GM03348 (cell line): ENCODE measurements around the gene HEBP1.
"Not testable (repeated sequence)": the region's sequence is repeated elsewhere in the genome, so short reads cannot be mapped to it uniquely, and the experiment has no call there.

Source experiments
- DNase-seq: peaks from one replicate; pipeline ENCODE4 v3.0.0; 2012; ENCODE audit warnings: low spot score

HEBP1 gene, protein sequence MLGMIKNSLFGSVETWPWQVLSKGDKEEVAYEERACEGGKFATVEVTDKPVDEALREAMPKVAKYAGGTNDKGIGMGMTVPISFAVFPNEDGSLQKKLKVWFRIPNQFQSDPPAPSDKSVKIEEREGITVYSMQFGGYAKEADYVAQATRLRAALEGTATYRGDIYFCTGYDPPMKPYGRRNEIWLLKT

DNA sequence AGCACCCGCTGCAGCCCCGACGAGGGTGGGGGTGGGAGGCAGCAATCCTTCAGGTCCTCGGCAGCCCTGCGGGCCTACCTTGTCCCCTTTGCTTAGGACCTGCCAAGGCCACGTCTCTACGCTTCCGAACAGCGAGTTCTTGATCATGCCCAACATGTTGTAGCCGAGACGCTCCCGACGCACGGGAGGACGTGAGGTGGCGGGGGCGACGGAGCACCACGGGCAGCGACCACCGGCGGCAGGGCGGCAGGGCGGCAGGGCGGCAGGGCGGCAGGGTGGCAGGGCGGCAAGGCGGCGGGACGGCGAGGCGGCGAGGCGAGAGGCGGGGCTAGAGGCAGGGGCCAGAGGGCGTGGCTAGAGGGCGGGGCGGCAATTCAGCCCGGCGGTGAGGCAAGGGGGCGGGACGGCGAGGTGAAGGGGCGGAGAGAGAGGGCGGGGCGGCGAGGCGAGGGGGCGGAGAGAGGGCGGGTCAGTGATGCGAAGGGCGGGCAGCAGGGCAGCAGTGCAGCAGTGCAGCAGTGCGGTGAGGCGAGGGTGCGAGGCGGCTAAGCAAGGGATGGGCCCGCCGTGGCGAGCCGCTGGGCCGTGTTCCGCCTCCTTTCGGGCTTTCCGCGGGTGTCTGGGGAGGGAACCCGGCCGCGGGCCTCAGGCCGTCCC is at the start of gene HEBP1:
Gene HEBP1 (minus strand): TSS at position 307 of the 657 bp plus-strand sequence. CDS start 151 bp downstream, at position 156.
- peak; percentile 99 for DNase-seq

DNA sequence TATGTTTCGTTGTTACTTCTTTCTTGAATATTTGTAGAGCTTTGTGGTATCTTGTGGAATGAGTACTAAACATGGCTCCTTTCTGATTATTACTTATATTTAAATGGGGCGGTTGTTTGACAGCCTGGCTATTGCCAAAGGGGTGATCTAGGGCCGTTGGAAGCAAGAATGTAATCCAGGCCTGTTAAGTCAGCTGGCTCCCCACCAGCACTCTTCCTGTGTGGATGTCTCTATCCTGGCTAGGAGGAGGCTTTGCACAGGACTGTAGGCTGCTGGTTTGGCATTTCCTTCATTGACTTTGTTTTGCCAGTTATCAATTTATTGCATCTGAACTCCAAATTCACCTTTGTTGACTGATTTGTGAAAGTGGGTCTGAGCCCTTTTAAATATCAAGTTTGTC is 49.8 kb upstream of the HEBP1 start:
- DNase-seq = peak; percentile 56

DNA sequence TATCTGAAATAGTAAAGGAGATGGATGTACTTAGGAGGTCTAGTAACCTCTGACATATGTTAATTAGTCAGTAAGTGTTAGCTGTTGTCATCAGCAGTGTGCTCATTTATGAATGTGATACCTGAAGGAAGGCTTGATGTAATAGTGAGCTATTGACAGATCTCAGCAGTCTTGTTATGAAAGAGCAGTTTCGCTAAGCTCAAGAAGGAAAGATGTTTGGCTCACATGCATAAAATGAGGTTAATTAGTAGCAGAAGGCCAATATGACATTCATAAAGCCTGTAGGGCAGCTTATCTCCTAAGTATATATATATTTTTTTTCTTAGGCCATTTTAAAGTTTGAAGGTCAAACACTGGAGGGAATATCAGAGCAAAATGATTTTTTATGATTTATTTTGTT is 46.9 kb upstream of the HEBP1 start:
- DNase-seq = no peak

DNA sequence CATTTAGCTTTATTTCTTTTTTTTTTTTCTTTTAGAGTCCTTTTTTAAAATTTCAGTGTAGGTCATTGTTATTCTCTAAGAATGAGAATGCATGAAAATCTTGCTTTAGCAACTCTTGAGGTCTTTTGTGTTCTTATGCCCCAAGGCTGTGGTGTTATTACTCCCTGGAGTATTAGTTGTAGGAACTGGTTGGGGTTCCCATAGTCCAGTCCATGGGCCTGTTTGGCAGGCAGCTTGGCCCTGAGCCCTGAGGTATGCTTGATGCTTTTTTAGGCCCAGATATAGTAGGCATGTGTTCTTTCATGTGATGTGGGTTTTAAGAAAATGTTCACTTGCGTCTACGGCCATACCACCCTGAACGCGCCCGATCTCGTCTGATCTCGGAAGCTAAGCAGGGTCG is 45.8 kb upstream of the HEBP1 start:
- no peak for DNase-seq

DNA sequence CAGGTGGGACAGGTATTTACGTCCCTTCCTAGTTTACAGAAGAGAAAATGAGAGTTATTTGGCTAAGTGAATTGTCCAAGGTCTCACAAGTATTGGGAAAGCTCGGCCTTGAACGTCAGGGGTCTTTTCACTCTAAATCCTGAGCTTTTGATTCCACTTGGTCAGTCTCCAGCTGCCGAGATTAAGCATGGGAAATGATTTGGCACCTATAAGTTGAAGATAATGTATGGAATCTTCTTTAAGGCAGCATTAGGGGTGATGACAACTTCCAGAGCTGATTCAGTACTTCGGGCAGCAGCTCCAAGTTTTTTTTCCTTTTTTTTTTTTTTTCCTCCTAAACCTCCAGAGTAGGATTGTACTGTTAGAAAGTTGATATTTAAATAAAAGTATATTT is 44.8 kb upstream of the HEBP1 start:
- peak; percentile 32 for DNase-seq

DNA sequence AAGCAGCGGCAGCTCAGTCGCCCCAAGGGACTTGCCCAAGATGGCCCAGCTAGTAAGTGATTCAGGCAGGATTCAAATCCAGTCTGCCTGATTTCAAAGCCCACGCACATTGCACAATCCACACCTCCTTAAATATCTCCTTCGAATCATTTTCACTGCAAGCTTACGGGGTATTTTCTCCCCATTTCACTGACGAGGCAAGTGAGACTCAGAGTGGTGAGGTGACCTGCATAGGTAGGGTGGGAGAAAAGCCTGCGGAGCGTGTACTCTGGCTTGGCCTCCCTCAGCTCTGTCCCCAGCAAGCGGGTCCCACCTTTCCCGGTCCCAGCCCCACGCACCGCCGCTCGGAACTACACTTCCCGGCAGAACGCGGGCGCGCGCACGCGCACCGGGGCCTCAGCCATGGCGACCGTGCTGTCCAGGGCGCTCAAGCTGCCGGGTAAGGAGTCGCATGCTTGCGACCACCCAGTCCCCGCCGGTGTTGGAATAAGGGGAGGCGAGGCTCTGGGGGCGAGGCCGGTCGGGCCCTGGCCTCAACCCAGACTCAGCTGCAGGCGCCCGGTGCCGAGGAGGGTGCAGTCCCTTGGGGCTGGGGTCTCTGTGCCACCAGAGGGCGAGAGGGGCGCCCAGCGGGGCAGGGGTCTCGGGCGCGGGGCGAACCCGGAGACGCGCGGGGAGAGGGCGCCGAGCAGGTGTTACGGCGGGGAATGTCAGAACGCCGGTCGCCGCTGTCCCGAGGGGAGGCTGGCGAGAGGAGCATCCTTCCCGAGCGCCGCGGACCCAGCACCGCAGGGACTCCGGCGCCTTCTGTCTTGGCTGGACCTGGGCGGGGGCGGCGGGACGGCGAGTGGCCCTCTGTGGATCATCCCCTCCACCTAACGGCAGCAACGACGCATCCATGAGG is 44.2 kb upstream of the HEBP1 start, which contains the start of gene FAM234B:
Gene FAM234B (plus strand): TSS at position 380 of the 904 bp plus-strand sequence. CDS start 23 bp downstream, at position 403.
- DNase-seq = peak; percentile 93

DNA sequence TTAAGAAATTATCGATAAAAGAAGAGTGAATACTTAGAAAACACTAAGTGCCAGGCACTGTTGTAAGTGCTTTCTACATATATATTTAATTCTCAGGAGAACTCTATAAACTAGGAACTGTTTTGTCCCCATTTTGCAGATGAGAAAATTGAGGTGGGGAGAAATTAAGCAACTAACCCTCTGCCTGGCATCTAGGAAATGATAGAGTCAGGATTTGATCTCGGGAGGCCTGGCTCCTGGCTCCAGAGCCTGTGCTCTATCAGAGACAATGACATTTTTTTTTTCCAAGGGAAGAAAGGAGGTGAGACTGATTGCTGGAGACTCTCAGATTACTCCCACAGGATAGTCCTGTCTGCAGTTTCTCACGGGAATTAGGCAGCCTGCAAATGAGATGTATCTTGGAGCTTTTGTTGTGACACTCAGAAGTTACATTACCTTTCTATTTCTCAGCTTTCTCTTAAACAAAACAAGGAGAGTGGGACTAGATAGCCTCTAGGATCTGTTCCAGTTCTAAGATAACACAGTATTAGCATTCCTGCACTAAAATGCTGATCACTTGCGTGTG is 42.7 kb upstream of the HEBP1 start:
- no peak for DNase-seq

DNA sequence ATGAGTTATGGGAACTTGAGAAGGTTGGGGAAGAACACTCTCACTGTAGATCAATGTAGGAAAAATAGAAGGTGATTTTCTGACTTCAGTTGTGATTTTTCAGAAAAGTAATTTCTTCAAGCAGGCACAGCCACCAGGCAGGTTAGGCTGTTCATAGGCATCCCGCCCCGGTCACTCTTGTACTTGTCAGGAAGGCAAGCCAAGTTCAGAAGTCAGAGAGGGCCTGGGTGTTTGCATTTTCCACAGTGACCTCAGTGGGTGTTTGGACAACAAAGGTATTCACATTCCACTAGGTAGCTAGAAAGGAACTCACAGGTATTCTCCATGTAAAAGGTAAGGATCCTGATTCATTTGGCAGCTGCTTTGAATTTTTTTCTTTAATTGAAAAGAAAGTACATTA is 41.2 kb upstream of the HEBP1 start:
- DNase-seq = no peak

DNA sequence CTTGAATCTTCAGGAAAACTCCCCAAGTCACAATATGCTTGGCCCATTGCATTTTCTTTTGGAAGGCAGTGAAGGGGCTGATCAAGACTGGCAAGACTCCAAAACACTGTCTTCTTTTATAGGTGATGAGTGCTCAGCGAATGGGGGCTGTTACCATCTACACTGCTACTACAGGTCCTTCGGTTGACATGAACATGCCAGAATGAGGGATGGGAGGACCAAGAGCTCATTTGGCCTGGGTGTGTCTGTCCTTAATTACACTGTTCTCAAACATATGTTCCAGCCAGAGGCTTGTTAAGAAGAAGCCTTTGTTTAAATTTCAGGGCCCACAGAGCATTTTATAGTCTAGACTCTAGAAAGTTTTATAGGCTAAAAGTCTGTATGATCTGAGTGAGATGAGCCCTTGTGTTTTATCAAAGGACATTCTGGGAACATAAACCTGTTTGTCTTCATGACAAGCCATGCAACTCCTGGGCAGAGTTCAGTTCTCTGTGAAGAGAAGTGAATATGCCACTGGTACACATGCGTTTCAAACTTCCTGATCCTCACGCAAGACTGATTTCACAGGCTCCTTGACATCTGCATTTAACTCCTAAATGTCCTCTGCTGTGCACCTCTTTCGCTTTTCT is 39.4 kb upstream of the HEBP1 start:
- DNase-seq = no peak

DNA sequence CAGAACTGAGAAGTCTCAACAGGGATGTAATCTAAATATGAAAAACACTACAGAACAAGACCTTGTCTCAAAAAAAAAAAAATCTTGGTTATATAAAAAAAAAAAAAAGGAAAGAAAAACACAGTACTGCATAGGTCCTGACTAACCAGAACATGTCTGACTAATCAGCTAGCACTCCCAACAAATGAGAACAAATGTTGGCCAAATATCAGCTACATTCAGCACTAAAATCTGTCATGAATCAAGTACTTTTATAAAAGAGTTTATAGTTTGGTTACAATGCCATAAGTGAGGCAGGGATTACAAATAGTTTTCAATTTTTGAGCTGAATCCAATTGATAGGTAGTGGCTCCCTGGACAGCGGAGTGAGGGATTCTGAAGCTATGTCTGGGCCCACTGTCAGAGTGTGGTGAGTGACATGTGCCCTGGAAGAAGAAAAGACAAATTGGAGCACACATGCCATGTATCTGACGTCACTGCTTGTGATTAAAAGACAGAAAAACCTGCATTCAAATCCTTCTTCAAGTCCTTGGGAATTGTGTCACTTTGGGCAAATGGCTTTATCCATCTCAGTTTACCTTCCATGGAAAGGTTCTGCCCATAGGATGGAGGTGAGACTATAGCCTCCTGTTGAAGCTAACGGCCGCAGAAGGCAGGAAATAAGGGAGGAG is 38.6 kb upstream of the HEBP1 start:
- peak; percentile 80 for DNase-seq

DNA sequence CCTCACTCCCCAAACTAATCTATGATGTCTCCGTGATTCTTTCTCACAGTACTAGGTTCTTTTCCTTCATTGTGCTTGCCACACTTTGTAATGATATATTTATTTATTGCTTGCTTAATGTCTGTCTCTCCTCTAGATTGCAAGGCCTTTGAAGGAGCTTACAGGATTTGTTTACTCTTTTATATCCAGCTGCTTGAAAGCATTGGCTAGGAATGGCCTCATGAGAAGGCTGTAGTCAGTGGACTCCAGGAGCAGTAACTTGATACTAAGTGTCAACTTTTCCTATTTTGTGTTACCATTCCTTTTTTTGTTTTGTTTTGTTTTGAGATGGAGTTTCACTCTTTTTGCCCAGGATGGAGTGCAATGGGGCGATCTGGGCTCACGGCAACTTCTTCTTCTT is 36.8 kb upstream of the HEBP1 start:
- DNase-seq = no peak

DNA sequence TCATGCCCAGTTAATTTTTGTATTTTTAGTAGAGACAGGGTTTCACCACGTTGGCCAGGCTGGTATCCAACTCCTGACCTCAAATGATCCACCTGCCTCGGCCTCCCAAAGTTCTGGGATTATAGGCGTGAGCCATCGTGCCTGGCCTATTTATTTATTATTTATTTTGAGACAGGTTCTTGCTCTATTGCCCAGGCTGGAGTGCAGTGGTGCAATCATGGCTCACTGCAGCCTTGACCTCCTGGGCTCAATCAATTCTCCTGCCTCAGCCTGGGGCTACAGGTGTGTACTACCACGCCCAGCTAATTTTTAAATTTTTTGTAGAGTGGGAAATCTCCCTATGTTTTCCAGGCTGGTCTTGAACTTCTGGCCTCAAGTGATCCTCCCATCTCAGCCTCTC is 35.3 kb upstream of the HEBP1 start:
- not testable (repeated sequence) for DNase-seq

DNA sequence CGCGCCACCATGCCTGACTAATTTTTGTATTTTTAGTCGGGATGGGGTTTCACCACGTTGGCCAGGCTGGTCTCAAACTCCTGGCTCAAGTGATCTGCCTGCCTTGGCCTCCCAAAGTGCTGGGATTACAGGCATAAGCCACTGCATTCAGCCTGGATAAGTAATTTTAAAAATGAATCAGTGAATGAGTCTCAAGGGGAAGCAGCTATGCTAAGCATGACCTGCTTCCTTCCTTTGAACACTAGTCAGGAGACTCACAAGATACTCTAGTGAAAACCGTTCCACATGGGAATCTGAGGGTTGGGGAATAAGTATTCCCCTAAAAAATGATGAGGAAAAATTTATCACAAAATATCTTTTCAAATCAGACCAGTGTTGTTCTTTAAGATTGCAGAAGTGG is 33.4 kb upstream of the HEBP1 start:
- DNase-seq = peak; percentile 17

DNA sequence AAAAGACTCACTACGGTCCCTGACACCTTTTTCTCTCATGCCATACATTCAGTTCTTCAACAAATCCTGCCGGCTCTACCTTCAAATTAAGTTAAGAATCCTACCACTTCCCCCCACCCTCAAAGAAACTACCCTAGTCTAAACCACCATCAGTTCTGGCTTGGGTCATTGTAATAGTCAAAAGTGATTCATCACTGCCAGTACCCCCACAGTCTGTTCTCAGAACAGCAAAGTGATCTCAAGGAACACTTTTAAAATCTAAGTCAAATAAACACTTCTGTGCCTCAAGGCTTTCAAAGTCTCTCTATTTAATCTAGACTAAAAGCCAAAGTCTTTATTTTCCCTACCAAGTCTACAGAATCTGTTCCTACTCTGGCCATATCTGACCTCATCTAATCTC is 32.1 kb upstream of the HEBP1 start:
- no peak for DNase-seq

DNA sequence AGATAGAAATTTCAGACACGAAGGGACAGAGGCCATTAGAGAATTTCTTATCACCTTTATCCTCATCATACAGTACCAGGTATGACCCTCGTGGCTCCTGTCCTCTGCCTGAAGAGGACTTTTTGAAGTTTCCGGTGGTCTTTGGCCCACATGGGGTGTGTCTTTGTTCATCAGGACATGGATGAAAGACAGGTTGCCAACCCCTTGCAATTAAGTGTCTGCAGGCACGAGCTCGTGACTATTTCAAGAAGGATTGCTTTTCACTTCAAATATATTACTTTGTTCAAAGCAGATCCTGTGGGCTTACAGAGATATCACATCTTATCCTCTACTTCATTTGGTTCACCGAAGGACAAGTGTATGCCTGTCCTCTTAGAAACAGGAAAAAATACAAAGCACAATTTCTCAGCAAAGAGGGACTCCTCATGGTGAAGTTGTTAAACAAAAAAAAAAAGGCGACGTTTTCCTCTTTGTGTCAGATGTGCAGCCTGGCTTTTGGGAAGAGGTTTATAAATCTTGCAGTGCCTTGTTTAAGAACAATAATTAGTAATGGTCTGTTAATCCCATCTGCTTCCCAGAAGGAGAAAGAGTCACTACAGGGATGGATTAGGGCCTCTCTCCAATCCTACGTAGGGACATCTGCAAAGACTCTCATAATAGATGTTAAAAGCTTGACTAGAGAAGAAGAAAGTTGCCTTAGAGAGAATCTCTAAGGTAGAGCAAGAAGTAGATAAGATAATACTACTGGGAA is 30.7 kb upstream of the HEBP1 start:
- DNase-seq = no peak

DNA sequence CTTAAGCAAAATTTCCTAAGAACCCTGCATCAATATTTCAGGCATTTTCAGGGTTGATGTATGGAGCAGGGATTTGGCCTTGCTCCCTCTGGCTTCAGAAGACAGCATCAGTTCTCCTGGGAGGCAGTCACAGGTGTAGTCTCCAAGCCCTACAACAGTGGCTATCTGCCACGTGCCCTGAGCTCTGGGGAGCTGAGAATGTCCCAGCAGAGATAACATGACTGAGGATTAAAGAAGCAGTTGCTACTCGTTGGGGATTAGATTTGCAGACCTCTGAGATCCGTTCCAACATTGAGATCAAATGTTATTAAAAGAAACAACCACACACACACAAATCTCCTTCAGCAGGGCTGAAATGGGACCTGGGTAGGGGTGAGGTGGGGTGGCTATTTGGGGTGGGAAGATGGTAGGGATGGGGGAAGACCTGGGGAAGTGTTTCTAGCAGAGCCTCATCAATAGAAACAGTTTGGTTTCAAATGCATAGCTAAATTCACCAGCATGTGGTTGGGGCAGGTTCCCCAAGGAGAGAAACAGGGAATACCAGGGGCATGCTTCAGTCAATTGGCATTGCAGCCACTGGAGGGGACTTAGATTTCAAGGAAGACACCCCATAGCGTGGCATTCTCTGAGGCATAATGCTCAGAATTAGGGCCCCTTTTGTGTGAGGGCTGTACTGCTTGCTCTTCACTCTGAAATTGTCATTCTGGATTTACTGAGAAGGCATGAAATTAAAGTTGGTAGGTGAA is 28.9 kb upstream of the HEBP1 start:
- DNase-seq = no peak

DNA sequence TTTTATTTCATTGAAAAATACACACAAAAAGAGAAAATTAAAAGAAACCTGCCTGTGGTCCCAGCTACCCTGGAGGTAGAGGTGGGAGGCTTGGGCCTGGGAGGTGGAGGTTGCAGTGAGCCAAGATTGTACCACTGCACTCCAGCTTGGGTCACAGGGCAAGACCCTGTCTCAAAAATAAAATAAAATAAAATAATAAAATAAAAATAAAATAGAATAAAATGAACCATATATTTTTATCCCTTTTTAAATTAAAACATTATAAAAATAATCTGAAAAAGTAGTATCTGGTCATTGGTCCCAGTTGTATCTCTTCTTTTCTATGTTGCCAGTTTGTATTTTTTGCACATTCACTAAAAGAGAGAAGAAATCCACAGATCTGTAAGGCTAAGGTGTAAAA is 27.4 kb upstream of the HEBP1 start:
- no peak for DNase-seq

DNA sequence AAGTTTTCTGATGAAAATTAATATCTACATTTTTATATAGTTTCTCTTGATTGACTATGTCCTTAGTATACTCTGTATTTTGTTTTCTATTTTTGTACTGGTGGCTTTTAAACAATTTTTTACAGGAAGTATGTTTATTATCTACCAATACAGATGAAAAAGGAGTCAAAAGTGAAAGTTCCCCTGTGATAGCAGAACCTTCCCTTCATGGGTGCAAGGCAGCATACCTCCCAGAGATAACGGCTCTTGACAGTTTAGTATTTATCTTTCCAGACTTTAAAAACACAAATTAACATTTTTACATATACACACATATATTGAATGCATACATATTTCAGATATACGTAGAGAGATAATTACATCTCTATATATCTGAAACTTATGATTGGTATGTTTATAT is 27.0 kb upstream of the HEBP1 start:
- no peak for DNase-seq

DNA sequence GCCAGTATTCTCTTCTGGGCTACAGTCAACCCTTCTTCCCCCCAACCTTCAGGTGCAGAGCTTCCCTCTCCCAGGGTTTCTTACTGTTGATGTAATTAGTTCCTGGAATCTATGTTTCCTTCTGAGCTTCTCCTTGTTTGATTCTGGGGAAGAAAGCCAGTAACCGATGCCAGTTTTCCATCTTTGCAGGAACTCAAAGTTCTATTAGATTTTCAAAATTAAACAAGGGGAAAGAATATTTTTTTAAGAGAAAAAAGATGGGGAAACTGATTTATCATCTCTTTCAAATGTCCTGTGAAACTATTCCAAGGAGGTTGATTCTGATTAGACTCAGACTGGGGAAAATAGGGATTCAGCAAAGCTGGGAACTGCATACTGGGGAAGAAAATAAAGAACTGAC is 26.2 kb upstream of the HEBP1 start:
- no peak for DNase-seq

DNA sequence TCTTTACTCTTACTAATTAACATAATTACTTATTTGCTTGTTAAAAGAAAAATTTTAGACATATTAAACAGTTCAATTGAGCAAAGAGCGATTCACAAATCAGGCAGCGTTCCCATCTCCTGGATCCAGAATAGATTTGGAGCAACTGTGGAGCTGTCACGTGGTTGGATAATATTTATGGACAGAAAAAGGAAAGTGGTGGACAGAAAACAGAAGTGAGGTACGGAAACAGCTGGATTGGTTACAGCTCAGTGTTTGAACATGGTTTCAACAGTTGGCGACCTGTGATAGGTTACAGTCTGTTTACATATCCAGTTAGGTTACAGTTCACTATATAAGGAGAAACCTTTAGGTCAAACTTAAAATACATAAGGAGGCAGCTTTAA is 24.5 kb upstream of the HEBP1 start:
- no peak for DNase-seq
